Activated naive CD8-positive, alpha-beta T cell treated with anti-CD3 and anti-CD28 coated beads, Interleukin-2, amount 50 U/mL, for 16 hours (primary cell): ENCODE results near the gene HTR1B.

ENCODE experiments used
- DNase-seq: peaks from one replicate; pipeline ENCODE4 v3.0.0-alpha.2; 2020; ENCODE audit warnings: low read depth, low spot score

HTR1B gene

GRCh38 chr6:77463308-77463860 is at the start of gene HTR1B:
HTR1B (minus strand) TSS chr6:77463491; CDS start chr6:77463403, 88 bp downstream.
- no peak for DNase-seq

GRCh38 chr6:77512554-77512953 is 49.3 kb upstream of the HTR1B start:
- no peak for DNase-seq

GRCh38 chr6:77511860-77512259 is 48.6 kb upstream of the HTR1B start:
- no peak for DNase-seq

- DNase-seq: no peak
These were observed 39.7 kb upstream of the HTR1B start for GRCh38 chr6:77502981-77503380.

DNA sequence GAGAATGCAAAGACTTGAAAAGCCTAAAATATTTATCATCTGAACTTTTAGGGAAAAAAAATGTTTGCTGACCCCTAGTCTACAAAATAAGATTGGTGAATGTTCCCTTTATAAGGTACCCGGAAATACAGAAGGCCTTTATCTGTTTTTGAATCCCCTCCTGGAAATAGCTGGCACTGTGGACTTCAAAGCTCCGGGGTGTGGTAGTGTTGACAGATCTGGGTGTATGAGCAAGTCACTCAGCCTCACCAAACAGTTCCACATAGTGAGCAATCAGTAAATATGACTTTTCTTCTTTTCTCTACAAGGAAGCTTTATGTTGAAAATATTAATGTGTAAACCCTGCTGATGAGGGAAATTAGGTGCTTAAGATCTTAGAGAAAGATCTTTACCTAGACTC is 29.2 kb upstream of the HTR1B start:
- no peak for DNase-seq

DNA sequence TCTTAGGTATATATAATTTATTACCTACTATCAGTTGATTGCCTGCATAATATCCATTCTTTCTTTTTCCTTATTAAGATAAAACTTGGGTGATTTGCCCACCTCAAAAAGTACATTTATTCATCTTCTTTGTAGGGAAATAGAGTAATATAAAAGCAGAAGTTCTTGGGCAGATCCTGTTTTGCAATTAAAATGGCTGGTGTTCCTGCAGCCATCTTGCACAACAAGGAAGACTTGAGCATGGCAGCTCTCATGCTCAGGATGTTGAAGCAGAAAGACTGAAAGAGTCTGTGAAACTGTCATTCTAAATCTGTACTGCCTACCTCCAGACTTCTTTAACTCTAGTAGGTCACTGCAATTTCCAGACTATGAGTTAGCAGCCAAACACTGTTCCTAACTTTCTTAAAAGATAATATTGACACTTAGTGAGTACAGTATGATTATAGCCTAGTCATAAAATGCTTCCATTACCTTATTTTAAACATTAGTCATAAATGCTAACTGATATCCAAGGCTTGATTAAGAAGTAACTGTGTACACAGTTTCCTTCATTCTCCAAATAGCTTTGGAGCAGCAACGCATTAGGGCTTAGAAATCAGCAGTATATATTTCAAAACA is 24.6 kb upstream of the HTR1B start:
- no peak for DNase-seq

DNA sequence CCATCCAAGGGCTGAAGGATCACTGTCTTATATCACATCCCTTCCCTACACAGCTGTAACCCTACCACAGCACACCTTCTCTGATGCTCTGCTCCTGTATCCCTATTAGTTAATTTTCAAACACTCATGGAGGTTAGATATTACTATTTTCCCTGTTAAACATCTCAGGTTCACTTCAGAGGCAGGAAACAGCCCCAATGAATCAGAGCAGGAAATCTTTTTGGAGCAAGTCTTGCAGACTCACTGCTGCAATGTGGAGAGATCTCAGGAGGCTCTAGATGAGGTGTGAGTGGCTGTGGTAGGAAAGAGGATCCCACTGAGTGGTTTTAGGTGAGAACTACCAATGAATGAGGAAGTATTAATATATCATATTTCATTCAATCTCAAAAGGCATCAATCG is 19.7 kb upstream of the HTR1B start:
- DNase-seq: no peak

- DNase-seq: no peak
These were observed 11.7 kb upstream of the HTR1B start for GRCh38 chr6:77474973-77475372.

DNA sequence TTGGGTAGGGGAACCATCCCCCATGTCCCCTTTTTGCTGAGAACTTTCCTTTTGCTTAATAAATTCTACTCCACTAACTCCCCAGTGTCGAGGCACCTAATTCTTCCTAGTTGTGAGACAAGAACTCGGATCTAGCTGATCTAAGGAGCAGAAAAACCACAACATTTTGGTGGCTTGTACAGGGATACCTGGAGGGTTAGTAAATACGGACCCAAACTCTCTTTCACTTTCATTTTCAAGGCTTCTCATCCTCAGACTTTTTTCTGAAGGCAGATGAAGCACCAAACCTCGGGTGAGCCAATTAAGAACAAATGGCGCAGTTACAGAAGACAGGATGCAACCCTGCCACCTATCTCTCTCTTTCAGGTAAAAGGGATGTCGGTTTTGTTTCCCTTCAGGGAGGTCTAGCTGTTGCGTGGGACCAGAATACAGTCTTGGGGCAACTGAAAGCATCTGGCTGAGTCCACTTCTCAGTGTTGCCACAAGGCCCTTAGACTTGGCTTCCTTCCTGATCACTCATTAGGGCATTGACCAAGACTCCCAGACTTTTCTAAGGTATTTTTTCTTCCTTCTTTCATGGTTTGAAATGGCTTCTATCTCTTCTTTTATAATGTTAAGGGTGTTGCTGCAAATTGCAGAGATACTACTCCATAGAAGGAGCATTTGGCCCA is 11.1 kb upstream of the HTR1B start:
- DNase-seq: no peak

- no peak for DNase-seq
These were observed 7.7 kb upstream of the HTR1B start for GRCh38 chr6:77470983-77471382.

DNA sequence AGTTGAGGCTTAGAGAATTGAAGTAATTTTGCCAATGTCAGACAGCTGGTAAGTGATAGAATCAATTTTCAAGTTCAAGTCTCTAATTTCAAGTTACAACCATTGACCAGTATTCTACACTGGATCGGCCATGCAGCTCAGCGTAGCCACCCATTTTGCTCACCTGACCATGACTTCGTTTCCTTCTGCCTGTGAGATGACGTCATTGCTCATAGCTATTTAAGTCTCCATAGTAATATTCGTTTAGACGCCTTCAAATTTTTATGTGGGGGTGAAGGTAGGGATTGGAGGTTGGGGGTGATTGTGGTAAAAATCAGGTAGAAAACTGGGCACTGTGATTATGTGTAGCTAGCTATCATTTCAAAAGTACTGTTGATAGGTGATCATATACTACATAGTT is 5.6 kb upstream of the HTR1B start:
- DNase-seq: no peak

GRCh38 chr6:77466451-77467437 is 3.5 kb upstream of the HTR1B start:
- no peak for DNase-seq

- DNase-seq: no peak
These were observed 2.8 kb upstream of the HTR1B start for GRCh38 chr6:77466055-77466450.

DNA sequence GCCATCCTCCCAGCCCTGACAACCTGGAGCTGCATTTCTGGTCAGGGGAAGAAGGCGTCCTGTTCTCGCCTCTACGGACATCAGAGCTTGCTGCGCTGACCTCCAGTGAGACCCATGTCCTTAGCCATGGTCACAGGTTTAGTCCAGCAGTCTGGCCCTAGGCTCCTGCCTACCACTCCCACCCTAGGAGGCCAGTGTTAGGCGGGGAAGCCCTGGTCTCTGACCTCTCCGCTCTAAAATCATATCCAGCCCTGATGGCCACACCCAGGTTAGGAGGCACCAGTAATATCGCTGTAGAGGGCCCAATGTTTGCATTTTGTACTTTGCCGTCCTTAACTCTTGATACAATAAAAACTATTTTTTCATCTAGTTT is 1.2 kb upstream of the HTR1B start:
- no peak for DNase-seq

- DNase-seq: no peak
These were observed 687 bp upstream of the HTR1B start for GRCh38 chr6:77463861-77464494.

DNA sequence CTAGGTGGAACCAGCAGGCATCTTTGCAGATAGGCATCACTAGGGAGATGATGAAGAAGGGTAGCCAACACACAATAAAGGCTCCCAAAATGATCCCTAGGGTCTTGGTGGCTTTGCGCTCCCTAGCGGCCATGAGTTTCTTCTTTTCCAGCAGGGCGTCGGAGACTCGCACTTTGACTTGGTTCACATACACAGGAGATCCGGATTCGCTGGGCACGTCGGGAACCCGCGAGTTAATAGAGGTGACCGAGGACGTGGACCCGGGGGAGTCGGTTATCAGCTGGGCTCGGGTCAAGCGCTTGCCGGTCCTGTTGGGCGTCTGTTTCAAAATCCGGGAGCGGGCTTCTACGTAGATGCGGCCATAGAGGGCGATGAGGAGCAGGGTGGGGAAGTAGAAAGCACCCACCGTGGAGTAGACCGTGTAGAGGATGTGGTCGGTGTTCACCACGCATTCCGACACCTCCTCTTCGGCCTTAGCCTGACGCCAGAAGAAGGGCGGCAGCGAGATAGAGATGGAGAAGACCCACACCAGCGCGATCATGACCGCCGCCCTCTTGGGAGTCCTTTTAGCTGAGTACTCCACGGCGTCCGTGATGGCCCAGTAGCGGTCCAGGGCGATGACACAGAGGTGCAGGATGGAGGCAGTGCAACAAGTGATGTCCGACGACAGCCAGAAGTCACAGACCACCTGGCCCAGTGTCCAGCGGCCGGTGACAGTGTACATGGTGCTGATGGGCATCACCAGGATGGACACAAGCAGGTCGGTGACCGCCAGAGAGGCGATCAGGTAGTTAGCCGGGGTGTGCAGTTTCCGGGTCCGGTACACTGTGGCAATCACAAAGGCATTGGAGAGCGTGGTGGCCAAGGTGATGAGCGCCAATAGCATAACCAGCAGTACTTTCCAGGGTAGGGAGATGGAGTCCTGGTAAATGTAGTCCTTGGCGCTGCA is 658 bp downstream of the HTR1B start:
- DNase-seq: no peak

- DNase-seq: no peak
These were observed 1.5 kb downstream of the HTR1B start for GRCh38 chr6:77461796-77462195.

- no peak for DNase-seq
These were observed 4.9 kb downstream of the HTR1B start for GRCh38 chr6:77458421-77458820.

- DNase-seq: no peak
These were observed 5.5 kb downstream of the HTR1B start for GRCh38 chr6:77457720-77458349.
